ENCODE data around the gene ABHD15.

ABHD15 gene

GRCh38 chr17:29593591-29594518, 27.0 kb upstream of the ABHD15 start:
- DNase-seq (ENCODE audit: low read depth) = peak; percentile 42
- peak overlapping the region; percentile 62 for H3K4me3 ChIP-seq (ENCODE audit: low read depth, low read length)
- TF ChIP-seq CTCF (conservative IDR thresholded peaks at IDR 0.05; ENCODE audit: low read depth, low read length) = peak; percentile 45

DNA sequence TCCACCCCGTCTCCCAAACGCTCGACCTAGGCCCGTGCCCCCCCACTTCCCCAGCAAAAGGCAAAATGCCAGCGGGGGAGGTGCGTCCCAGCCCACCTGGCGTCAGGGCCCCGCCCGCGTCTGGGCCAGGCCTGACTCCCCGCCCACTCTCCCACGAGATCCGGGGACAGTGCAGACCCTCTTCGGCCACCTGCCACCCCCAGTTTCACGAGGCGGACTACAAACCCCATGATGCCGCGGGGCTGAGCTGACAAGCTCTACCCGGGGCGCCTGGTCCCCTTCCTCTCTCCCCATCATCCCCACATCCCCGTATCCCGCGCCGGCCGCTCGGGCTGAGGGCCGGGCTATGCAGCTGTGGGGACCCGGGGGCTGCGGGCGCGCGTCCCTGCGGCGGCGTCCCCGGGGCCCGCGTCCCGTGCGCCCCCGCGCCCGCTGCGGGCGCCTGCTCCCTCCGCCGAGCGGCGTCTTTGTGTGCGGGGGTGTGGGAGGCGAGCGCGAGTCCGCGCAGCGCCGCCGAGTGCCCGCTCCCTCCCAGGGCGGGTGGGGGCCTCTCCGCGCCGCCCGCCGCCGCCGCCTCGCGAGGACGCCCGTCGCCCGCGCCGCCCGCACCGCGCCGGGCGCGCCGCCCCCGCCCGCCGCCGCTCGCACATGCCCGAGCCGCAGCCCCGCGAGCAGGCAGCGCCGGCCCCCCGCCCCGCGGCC, 26.2 kb upstream of the ABHD15 start, which contains the start of gene ANKRD13B:
TSS of gene ANKRD13B (plus strand) at position 283 of the 702 bp plus-strand sequence. CDS start 490 bp downstream, outside the sequence.
- no peak for DNase-seq (ENCODE audit: low read depth)
- H3K4me3 ChIP-seq (ENCODE audit: low read depth, low read length) = peak within 1 kb of the TSS; percentile 62

DNA sequence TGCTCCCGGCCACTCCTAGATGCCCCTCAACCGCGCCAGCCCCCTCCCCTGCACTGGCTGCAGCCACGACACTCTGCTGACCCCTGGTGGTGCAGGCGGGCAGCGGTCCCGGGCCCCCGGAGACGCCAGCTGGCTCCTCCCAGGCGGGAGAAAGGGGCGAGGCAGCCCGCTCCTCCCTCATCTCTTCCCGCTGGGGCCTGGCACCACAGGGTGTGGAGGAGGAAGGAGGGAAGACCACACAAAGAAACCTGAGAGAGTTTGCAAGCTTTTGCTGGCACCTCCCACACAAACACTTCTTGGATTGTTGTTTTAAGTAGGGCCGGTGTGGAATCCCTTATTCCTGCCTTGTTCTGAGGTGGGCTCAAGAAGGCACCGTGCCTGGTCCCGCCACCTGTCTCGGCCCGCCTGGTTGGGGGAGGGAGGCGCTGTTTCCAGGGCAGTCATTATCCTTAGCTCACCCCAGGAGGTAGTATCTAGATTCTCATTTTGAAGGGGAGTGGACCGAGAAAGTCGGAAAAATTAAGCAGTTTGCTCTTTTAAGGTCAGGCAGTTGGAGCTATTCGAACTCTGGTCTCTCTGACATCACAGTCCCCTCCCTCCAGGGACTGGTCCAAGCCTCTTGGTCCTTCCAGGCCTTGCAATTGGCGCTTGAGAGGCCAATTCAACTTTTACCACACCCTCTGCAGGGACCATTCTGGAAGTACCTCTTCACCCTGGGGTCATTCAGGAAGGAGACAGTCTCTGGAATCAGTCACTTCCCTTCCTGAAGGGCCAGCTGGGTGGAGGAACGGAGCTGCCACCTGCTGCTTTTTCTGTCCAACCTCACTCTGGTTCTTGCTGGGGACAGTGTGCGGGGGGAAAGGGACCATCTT, 25.1 kb upstream of the ABHD15 start:
- peak overlapping the region; percentile 44 for H3K4me3 ChIP-seq (ENCODE audit: low read depth, low read length)
- DNase-seq (ENCODE audit: low read depth) = peak; percentile 76
- peak; percentile 93 for TF ChIP-seq CTCF (conservative IDR thresholded peaks at IDR 0.05; ENCODE audit: low read depth, low read length)

More for the DNA sequence above, 26.2 kb upstream of the ABHD15 start, which contains the start of gene ANKRD13B:
- TF ChIP-seq CTCF (conservative IDR thresholded peaks at IDR 0.05; ENCODE audit: low read depth, low read length) = no peak

- DNase-seq (ENCODE audit: low read depth) = peak; percentile 47
- peak overlapping the region; percentile 44 for H3K4me3 ChIP-seq (ENCODE audit: low read depth, low read length)
- TF ChIP-seq CTCF (conservative IDR thresholded peaks at IDR 0.05; ENCODE audit: low read depth, low read length) = no peak
Observed at GRCh38 chr17:29591146-29591736, 24.4 kb upstream of the ABHD15 start.

- DNase-seq (ENCODE audit: low read depth) = peak; percentile 48
- H3K4me3 ChIP-seq (ENCODE audit: low read depth, low read length) = peak overlapping the region; percentile 44
- TF ChIP-seq CTCF (conservative IDR thresholded peaks at IDR 0.05; ENCODE audit: low read depth, low read length) = no peak
Observed at GRCh38 chr17:29590411-29591145, 23.7 kb upstream of the ABHD15 start.

Data from choroid plexus epithelial cell (primary cell).